Measurements from ENCODE around the gene CDH16. TPM values are rescaled to one million over a fixed set of nuclear protein-coding genes. Genes with fewer than 3 reads are reported as not detected.
A peak's percentile ranks its signal among the peaks of the same experiment; 100 is the strongest.

The CDH16 gene
- total and polyA plus RNA-seq, 2 of the 13 experiments (the other 11 are each of a cell fraction or from before 2014, with no cell fraction given), result 2.7 to 3.9 TPM

DNA sequence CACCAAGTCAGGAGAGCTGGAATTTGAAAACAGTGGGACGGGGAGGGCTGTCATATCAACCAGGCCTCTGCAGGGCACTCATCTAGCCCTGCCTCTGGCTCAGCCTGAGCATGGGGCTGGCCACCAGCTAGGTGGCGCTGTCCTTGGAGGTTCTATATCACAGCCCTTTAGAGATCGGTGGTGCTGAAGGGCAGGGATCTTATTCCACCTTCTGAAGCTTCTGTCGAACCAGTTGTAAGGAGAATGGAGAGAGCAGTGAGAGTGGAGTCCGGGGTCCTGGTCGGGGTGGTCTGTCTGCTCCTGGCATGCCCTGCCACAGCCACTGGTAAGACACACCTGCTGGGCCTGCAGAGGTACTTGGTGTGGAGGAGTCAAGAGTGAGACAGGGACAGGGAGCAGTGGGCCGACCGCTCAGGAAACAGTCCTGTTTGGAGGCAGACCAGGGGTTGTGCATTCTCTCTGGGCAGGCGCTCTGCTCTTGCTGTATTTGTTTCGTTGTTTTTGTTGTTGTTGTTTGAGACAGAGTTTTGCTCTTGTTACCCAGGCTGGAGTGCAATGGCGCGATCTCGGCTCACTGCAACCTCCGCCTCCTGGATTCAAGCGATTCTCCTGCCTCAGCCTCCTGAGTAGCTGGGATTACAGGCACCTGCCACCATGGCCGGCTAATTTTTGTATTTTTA, 42.5 kb upstream of the CDH16 start, which contains the start of gene CES3 (continued):
- TF ChIP-seq, protein P1, sequence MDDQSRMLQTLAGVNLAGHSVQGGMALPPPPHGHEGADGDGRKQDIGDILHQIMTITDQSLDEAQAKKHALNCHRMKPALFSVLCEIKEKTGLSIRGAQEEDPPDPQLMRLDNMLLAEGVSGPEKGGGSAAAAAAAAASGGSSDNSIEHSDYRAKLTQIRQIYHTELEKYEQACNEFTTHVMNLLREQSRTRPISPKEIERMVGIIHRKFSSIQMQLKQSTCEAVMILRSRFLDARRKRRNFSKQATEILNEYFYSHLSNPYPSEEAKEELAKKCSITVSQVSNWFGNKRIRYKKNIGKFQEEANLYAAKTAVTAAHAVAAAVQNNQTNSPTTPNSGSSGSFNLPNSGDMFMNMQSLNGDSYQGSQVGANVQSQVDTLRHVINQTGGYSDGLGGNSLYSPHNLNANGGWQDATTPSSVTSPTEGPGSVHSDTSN (CRISPR knock-in tag; IDR thresholded peaks at IDR 0.05; ENCODE audit: borderline replicate concordance), result 0 out of 2 replicates have a peak, but pooled peaks have one; percentile 49
- peak; percentile 81; the same call in 1 of the 2 replicates for TF ChIP-seq ZNF225 (CRISPR knock-in tag; IDR thresholded peaks at IDR 0.05)
- 0 out of 2 replicates have a peak, but pooled peaks have one; percentile 62 for TF ChIP-seq ZNF337 (CRISPR knock-in tag; IDR thresholded peaks at IDR 0.05; ENCODE audit: borderline replicate concordance, low read depth)
- TF ChIP-seq NFIC (IDR thresholded peaks at IDR 0.05; ENCODE audit: low read length), result no peak
- TF ChIP-seq FOXP1 (IDR thresholded peaks at IDR 0.05), result no peak
- no peak for TF ChIP-seq FOXP1 (CRISPR knock-in tag; IDR thresholded peaks at IDR 0.05)
- TF ChIP-seq HMGA1 (CRISPR knock-in tag; conservative IDR thresholded peaks at IDR 0.05), result no peak
- TF ChIP-seq, protein P2, sequence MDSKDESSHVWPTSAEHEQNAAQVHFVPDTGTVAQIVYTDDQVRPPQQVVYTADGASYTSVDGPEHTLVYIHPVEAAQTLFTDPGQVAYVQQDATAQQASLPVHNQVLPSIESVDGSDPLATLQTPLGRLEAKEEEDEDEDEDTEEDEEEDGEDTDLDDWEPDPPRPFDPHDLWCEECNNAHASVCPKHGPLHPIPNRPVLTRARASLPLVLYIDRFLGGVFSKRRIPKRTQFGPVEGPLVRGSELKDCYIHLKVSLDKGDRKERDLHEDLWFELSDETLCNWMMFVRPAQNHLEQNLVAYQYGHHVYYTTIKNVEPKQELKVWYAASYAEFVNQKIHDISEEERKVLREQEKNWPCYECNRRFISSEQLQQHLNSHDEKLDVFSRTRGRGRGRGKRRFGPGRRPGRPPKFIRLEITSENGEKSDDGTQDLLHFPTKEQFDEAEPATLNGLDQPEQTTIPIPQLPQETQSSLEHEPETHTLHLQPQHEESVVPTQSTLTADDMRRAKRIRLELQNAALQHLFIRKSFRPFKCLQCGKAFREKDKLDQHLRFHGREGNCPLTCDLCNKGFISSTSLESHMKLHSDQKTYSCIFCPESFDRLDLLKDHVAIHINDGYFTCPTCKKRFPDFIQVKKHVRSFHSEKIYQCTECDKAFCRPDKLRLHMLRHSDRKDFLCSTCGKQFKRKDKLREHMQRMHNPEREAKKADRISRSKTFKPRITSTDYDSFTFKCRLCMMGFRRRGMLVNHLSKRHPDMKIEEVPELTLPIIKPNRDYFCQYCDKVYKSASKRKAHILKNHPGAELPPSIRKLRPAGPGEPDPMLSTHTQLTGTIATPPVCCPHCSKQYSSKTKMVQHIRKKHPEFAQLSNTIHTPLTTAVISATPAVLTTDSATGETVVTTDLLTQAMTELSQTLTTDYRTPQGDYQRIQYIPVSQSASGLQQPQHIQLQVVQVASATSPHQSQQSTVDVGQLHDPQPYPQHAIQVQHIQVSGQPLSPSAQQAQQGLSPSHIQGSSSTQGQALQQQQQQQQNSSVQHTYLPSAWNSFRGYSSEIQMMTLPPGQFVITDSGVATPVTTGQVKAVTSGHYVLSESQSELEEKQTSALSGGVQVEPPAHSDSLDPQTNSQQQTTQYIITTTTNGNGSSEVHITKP (CRISPR knock-in tag; IDR thresholded peaks at IDR 0.05; ENCODE audit: low read depth), result peak; percentile 48; the same call in 1 of the 2 replicates
- TF ChIP-seq, protein P3, sequence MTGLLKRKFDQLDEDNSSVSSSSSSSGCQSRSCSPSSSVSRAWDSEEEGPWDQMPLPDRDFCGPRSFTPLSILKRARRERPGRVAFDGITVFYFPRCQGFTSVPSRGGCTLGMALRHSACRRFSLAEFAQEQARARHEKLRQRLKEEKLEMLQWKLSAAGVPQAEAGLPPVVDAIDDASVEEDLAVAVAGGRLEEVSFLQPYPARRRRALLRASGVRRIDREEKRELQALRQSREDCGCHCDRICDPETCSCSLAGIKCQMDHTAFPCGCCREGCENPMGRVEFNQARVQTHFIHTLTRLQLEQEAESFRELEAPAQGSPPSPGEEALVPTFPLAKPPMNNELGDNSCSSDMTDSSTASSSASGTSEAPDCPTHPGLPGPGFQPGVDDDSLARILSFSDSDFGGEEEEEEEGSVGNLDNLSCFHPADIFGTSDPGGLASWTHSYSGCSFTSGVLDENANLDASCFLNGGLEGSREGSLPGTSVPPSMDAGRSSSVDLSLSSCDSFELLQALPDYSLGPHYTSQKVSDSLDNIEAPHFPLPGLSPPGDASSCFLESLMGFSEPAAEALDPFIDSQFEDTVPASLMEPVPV (CRISPR knock-in tag; IDR thresholded peaks at IDR 0.05), result no peak
- TF ChIP-seq MAFK (conservative IDR thresholded peaks at IDR 0.05 in 1 of 2, IDR thresholded peaks at IDR 0.05 in 1 of 2; ENCODE audit: low read length in 2 of 2), result no peak
- TF ChIP-seq SMAD3 (CRISPR knock-in tag; IDR thresholded peaks at IDR 0.05), result peak; percentile 42; the same call in 1 of the 2 replicates
- no peak for TF ChIP-seq NR3C1 (CRISPR knock-in tag; IDR thresholded peaks at IDR 0.05)
- TF ChIP-seq ZBTB38 (CRISPR knock-in tag; IDR thresholded peaks at IDR 0.05), result peak; percentile 98
- no peak for TF ChIP-seq GATA4 (IDR thresholded peaks at IDR 0.05; ENCODE audit: borderline replicate concordance, low read depth)
- TF ChIP-seq, protein P4, sequence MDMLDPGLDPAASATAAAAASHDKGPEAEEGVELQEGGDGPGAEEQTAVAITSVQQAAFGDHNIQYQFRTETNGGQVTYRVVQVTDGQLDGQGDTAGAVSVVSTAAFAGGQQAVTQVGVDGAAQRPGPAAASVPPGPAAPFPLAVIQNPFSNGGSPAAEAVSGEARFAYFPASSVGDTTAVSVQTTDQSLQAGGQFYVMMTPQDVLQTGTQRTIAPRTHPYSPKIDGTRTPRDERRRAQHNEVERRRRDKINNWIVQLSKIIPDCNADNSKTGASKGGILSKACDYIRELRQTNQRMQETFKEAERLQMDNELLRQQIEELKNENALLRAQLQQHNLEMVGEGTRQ (IDR thresholded peaks at IDR 0.05; ENCODE audit: low read depth, low read length), result no peak
- TF ChIP-seq, protein P4 (CRISPR knock-in tag; IDR thresholded peaks at IDR 0.05; ENCODE audit: borderline replicate concordance), result no peak
- TF ChIP-seq ATAD3A (CRISPR knock-in tag; IDR thresholded peaks at IDR 0.05), result no peak
- no peak for TF ChIP-seq JARID2 (CRISPR knock-in tag; IDR thresholded peaks at IDR 0.05; ENCODE audit: insufficient replicate concordance)
- TF ChIP-seq RARG (CRISPR knock-in tag; IDR thresholded peaks at IDR 0.05; ENCODE audit: low read depth), result 0 out of 2 replicates have a peak, but pooled peaks have one; percentile 75
- peak; percentile 72 for TF ChIP-seq POLR2AphosphoS5 (IDR thresholded peaks at IDR 0.05; ENCODE audit: low read depth, low read length)
- peak; percentile 31 for TF ChIP-seq FOSL2 (CRISPR knock-in tag; IDR thresholded peaks at IDR 0.05)
- TF ChIP-seq ZNF598 (CRISPR knock-in tag; IDR thresholded peaks at IDR 0.05; ENCODE audit: borderline replicate concordance), result no peak

All from HepG2 (cell line).